ENCODE data around the gene VSTM2B.

- TF ChIP-seq CTCF (conservative IDR thresholded peaks at IDR 0.05; ENCODE audit: low read depth, low read length) (no peak), EZH2 (IDR thresholded peaks at IDR 0.05; ENCODE audit: borderline replicate concordance, low read depth, low read length, poor library complexity, severe bottlenecking) (no peak)
Measured at GRCh38 chr19:29497686-29498436, 27.9 kb upstream of the VSTM2B start.
